PC-3 (cell line): ENCODE results near the gene ANAPC16. TPM values are rescaled to one million over a fixed set of nuclear protein-coding genes. Genes with fewer than 3 reads are reported as not detected.
"Not testable (repeated sequence)": the region's sequence is repeated elsewhere in the genome, so short reads cannot be mapped to it uniquely, and the experiment has no call there.

Experiments
- ATAC-seq: fragments of 200-7000 bp; cut with Tn5 transposase; 2 replicates; pipeline ENCODE4 v1.9.1; 2020; ENCODE audit warnings: mild to moderate bottlenecking, moderate library complexity
- BruUV-seq: library from RNA; stranded (reverse); fragments of 400-500 nt; replicated peaks from 2 replicates; lab custom pipeline; 2021; lab: Mats Ljungman, UMichigan
- CTCF ChIA-PET: fragments of 300-600 bp; sonication (Branson Sonifier 250); formaldehyde crosslinking; loops from one replicate; lab custom pipeline; 2022; ENCODE audit warnings: antibody characterized with exemption; lab: Charles Lee
- POLR2A ChIA-PET: fragments of 300-600 bp; sonication (Branson Sonifier 250); formaldehyde crosslinking; loops from one replicate; lab custom pipeline; 2022; ENCODE audit warnings: antibody characterized with exemption; ENCODE audit not compliant: unreplicated experiment; lab: Charles Lee
- DNase-seq: peaks from one replicate; pipeline ENCODE4 v3.0.0-alpha.2; 2015
- H2AFZ ChIP-seq: fragments of 300-600 bp; sonication (generic); 2 replicates; pipeline ENCODE4 v1.6.0; 2016; ENCODE audit warnings: antibody characterized with exemption, low read length
- H3F3A ChIP-seq: fragments of 300-600 bp; sonication (generic); one replicate; pipeline ENCODE4 v1.6.0; 2017; ENCODE audit warnings: antibody characterized with exemption, low read length, control low read depth, mild to moderate bottlenecking; ENCODE audit not compliant: unreplicated experiment
- H3K27ac ChIP-seq: fragments of 300-600 bp; sonication (generic); 2 replicates; pipeline ENCODE4 v1.5.1; 2016; ENCODE audit warnings: mild to moderate bottlenecking, low read length
- H3K27me3 ChIP-seq: fragments of 300-600 bp; sonication (generic); 2 replicates; pipeline ENCODE4 v1.6.1; 2016; ENCODE audit warnings: low read length, mixed read lengths
- H3K36me3 ChIP-seq: fragments of 300-600 bp; sonication (generic); 2 replicates; pipeline ENCODE4 v1.6.1; 2016; ENCODE audit warnings: low read depth, mixed run types, low read length, mixed read lengths
- H3K4me1 ChIP-seq: fragments of 300-600 bp; sonication (generic); 2 replicates; pipeline ENCODE4 v1.5.1; 2016; ENCODE audit warnings: low read length; ENCODE audit not compliant: insufficient read depth
- H3K4me2 ChIP-seq: fragments of 300-600 bp; sonication (generic); 2 replicates; pipeline ENCODE4 v1.6.0; 2016; ENCODE audit warnings: low read length
- H3K4me3 ChIP-seq: fragments of 300-600 bp; sonication (generic); 2 replicates; pipeline ENCODE4 v1.5.1; 2016; ENCODE audit warnings: mild to moderate bottlenecking, low read length, mixed read lengths
- H3K79me2 ChIP-seq: fragments of 300-600 bp; sonication (generic); 2 replicates; pipeline ENCODE4 v1.6.1; 2017; ENCODE audit warnings: low read length, mixed read lengths
- H3K9ac ChIP-seq: fragments of 300-600 bp; sonication (generic); 2 replicates; pipeline ENCODE4 v1.6.0; 2016; ENCODE audit warnings: mild to moderate bottlenecking, low read length
- H3K9me2 ChIP-seq: fragments of 300-600 bp; sonication (generic); replicated peaks from 2 replicates; pipeline ENCODE4 v1.6.1; 2016; ENCODE audit warnings: mixed run types, low read length, mixed read lengths
- H3K9me3 ChIP-seq: fragments of 300-600 bp; sonication (generic); 2 replicates; pipeline ENCODE4 v1.6.1; 2016; ENCODE audit warnings: low read length, mixed read lengths
- H4K20me1 ChIP-seq: fragments of 300-600 bp; sonication (generic); 2 replicates; pipeline ENCODE4 v1.6.1; 2016; ENCODE audit warnings: low read length, mixed read lengths
- EZH2 ChIP-seq: fragments of 300-600 bp; sonication (generic); IDR thresholded peaks from one replicate; pipeline ENCODE4 v1.6.1; 2017; ENCODE audit warnings: antibody characterized with exemption, mild to moderate bottlenecking, low read length; ENCODE audit not compliant: unreplicated experiment
- EZH2phosphoT487 ChIP-seq: fragments of 300-600 bp; sonication (generic); IDR thresholded peaks from 2 replicates; pipeline ENCODE4 v1.6.1; 2018; ENCODE audit warnings: mild to moderate bottlenecking, antibody characterized with exemption, low read length, borderline replicate concordance
- intact Hi-C: fragments of 100-400 bp; cut with micrococcal nuclease; formaldehyde crosslinking; loops from 2 replicates; pipeline ENCODE4 v1.9.0; 2023
- total RNA-seq: library from RNA; depleted of rRNA; stranded (reverse); fragments of >200 nt; gene quantifications from 2 replicates; pipeline ENCODE4 v1.2.3, GENCODE V29; 2014
- TF ChIP-seq, protein P1 (sequence below): fragments of 300-600 bp; sonication (generic); conservative IDR thresholded peaks from 2 replicates; pipeline ENCODE4 v1.5.1; 2017; ENCODE audit warnings: antibody characterized with exemption, low read depth, mild to moderate bottlenecking, low read length

ANAPC16 gene
- total RNA-seq, 1 experiment from 2014 or later = 23.9 TPM

DNA sequence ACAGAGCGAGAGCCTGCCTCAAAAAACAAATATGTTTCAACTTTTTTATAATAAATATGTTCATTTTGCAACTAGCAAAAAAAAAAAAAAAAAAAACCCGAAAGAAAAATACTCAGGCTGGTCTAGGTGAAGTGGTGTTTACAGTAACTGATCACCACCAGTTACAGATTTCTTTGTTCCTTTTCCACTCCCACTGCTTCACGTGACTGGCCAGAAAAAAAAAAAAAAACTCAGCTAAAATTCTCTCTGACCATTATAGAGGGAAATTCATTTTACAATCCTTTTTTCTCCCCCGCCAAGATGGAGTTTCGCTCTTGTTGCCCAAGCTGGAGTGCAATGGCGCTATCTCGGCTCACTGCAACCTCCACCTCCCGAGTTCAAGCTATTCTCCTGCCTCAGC lies 4.8 kb downstream of the ANAPC16 start:
- H3F3A ChIP-seq = no peaks in the 10 kb centered on the region
- DNase-seq (no peak), ATAC-seq (no peak)
- H3K9me3 ChIP-seq = no peaks in the 10 kb centered on the region
- ChIA-PET CTCF (interaction anchor here (0.5 to 0.6 kb wide), 2 partner anchors 83 to 93 kb away, joined by 4 read pairs; no protein-coding TSS in a partner anchor), POLR2A (no interaction called here)
- no peak overlapping the region for H3K27ac ChIP-seq
- H3K79me2 ChIP-seq = peaks cover 41% of the 10 kb centered on the region
- peaks cover 8% of the 10 kb centered on the region; the same call in 1 of the 2 replicates for H3K4me1 ChIP-seq
- intact Hi-C loops = loop anchor here (5.0 kb wide), 1 partner anchor 93 kb away; no protein-coding TSS in a partner anchor
- no peak overlapping the region for H3K4me2 ChIP-seq
- no peak overlapping the region for H2AFZ ChIP-seq
- no peaks in the 10 kb centered on the region for H3K27me3 ChIP-seq
- H4K20me1 ChIP-seq = no peaks in the 10 kb centered on the region
- no peaks in the 10 kb centered on the region for H3K9me2 ChIP-seq
- H3K4me3 ChIP-seq = no peak overlapping the region
- no peak overlapping the region for H3K9ac ChIP-seq
- H3K36me3 ChIP-seq = peaks cover 4% of the 10 kb centered on the region; the same call in 1 of the 2 replicates
- TF ChIP-seq EZH2phosphoT487 = no peak
- BruUV-seq = no TSS peak

DNA sequence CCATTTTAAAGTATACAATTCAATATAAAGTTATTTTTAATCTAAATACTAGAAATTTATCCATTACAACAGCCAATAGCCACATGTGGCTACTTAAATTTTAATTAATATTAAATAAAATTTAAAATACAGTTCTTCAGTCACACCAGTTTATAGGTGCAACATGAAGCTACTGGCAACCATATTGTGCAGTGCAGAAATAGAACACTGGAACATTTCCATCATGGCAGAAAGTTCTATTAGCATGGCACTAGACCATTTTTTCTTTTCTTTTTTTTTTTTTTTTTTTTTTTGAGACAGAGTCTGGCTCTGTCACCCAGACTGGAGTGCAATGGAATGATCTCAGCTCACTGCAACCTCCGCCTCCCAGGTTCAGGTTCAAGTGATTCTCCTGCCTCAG lies 5.5 kb downstream of the ANAPC16 start:
- Histone ChIP-seq H3K27me3 (no peaks in the 10 kb centered on the region), H3K4me3 (no peak overlapping the region), H3K9me2 (no peaks in the 10 kb centered on the region), H3K9me3 (no peaks in the 10 kb centered on the region), H3K4me2 (no peak overlapping the region), H3K79me2 (peaks cover 41% of the 10 kb centered on the region), H4K20me1 (no peaks in the 10 kb centered on the region), H3K27ac (no peak overlapping the region), H2AFZ (no peak overlapping the region), H3K9ac (no peak overlapping the region), H3K4me1 (peaks cover 8% of the 10 kb centered on the region; the same call in 1 of the 2 replicates), H3F3A (no peaks in the 10 kb centered on the region), H3K36me3 (peaks cover 4% of the 10 kb centered on the region; the same call in 1 of the 2 replicates)
- ATAC-seq (no peak), DNase-seq (no peak)
- intact Hi-C loops = loop anchor here (5.0 kb wide), 1 partner anchor 94 kb away; no protein-coding TSS in a partner anchor
- CTCF ChIA-PET = interaction anchor here (0.5 to 0.6 kb wide), 2 partner anchors 84 to 94 kb away, joined by 4 read pairs; no protein-coding TSS in a partner anchor
- POLR2A ChIA-PET = no interaction called here
- no TSS peak for BruUV-seq
- TF ChIP-seq, protein P1, sequence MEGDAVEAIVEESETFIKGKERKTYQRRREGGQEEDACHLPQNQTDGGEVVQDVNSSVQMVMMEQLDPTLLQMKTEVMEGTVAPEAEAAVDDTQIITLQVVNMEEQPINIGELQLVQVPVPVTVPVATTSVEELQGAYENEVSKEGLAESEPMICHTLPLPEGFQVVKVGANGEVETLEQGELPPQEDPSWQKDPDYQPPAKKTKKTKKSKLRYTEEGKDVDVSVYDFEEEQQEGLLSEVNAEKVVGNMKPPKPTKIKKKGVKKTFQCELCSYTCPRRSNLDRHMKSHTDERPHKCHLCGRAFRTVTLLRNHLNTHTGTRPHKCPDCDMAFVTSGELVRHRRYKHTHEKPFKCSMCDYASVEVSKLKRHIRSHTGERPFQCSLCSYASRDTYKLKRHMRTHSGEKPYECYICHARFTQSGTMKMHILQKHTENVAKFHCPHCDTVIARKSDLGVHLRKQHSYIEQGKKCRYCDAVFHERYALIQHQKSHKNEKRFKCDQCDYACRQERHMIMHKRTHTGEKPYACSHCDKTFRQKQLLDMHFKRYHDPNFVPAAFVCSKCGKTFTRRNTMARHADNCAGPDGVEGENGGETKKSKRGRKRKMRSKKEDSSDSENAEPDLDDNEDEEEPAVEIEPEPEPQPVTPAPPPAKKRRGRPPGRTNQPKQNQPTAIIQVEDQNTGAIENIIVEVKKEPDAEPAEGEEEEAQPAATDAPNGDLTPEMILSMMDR = no peak
- TF ChIP-seq EZH2 (no peak), EZH2phosphoT487 (no peak)

DNA sequence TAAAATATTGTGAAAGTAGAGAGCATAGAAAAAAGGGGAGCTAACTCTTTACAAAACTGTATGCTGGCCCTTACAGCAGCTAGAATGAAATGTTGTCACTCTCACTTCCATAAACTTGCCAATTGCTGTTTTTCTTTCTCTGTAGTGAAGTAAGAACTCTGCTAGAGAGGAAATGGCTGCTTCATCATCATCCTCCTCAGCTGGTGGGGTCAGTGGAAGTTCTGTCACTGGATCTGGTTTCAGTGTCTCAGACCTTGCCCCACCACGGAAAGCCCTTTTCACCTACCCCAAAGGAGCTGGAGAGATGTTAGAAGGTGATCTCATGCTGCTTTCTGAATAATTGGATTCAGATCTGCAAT lies 7.9 kb downstream of the ANAPC16 start:
- no TSS peak for BruUV-seq
- H4K20me1 ChIP-seq = no peaks in the 10 kb centered on the region
- peaks cover 19% of the 10 kb centered on the region for H3K79me2 ChIP-seq
- no peak overlapping the region for H3K27ac ChIP-seq
- ChIA-PET POLR2A (no interaction called here), CTCF (interaction anchor here (0.7 kb wide), 1 partner anchor 610 kb away, joined by 3 read pairs; no protein-coding TSS in a partner anchor)
- no peaks in the 10 kb centered on the region for H3K9me3 ChIP-seq
- H3F3A ChIP-seq = no peaks in the 10 kb centered on the region
- no peak overlapping the region for H3K9ac ChIP-seq
- no peaks in the 10 kb centered on the region for H3K9me2 ChIP-seq
- TF ChIP-seq, protein P1 = no peak
- TF ChIP-seq EZH2 = no peak
- TF ChIP-seq EZH2phosphoT487 = no peak
- intact Hi-C loops = loop anchor here (2.0 to 5.0 kb wide), 2 partner anchors 96 to 175 kb away; no protein-coding TSS in a partner anchor
- no peaks in the 10 kb centered on the region for H3K27me3 ChIP-seq
- H3K4me1 ChIP-seq = no peaks in the 10 kb centered on the region
- no peak overlapping the region for H3K4me2 ChIP-seq
- H3K36me3 ChIP-seq = peaks cover 4% of the 10 kb centered on the region; the same call in 1 of the 2 replicates
- H2AFZ ChIP-seq = no peak overlapping the region
- no peak for DNase-seq
- ATAC-seq = no peak
- H3K4me3 ChIP-seq = no peak overlapping the region

DNA sequence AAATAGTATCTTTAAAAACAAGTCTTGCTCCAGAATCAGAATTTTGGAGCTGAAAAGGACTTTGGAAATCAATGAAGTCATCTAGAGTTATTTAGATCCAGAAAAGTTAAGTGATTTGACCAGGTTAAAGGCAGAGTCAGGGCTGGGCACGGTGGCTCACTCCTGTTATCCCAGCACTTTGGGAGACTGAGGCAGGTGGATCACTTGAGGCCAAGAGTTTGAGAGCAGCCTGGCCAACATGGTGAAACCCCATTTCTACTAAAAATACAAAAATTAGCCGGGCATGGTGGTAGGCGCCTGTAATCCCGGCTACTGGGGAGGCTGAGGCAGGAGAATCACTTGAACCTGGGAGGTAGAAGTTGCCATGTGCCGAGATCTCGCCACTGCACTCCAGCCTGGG lies 8.4 kb downstream of the ANAPC16 start:
- H3K9ac ChIP-seq = not testable (repeated sequence)

More for the DNA sequence above, 8.4 kb downstream of the ANAPC16 start:
- ATAC-seq, H3K4me1 ChIP-seq, CTCF ChIA-PET, H3K27me3 ChIP-seq, H3K36me3 ChIP-seq, H3K27ac ChIP-seq, H3K9me3 ChIP-seq, H3K4me3 ChIP-seq, H3K4me2 ChIP-seq, H4K20me1 ChIP-seq, H3K9me2 ChIP-seq, H3F3A ChIP-seq, DNase-seq, POLR2A ChIA-PET, BruUV-seq, H2AFZ ChIP-seq: not testable (repeated sequence)
- peaks cover 14% of the 10 kb centered on the region for H3K79me2 ChIP-seq
- intact Hi-C loops = loop anchor here (5.0 kb wide), 1 partner anchor 97 kb away; no protein-coding TSS in a partner anchor
